ENCODE measurements around the gene FABP3.

The FABP3 gene

DNA sequence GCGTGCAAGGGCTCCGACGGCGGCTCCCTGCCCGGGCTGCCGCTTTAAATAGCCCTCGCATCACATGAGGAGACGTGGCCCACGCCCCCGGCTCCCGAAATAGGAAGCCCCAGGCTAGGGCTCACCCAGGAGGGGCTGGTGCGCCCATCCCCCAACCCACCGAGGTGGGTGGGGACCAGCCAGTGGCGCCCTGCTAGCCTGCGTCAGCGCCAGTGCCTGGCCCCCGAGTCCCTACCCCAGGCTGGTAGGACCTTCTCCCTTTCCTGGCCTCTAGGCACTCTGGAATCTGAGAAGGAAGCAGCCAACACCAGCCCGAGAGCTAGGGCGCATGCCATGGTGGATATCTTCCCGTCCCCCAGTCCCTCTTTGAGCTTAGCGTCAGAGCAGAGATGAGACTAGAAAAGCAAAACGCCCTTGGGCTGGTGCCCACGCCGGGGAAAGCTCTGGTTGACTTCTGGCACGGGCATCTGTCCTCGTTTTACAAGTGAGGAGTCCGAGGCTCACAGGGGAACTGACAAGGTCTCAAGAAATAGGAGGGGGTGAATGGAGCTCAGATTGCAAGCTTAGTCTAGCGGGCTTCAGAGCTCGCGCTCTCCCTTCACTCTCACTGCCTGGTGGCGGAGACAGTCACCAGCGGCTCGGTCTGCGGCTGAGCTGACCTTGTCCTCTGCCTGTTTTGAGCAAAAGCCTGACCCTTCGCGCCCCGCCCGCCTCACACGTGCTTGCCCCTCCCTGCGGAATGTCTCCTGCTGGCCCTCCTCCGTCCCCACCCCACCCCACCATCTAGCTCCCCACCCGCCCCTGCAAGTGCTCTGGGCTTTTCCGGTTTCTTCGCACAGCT lies at the start of gene FABP3:
FABP3 (minus strand) TSS at position 21 of the 841 bp plus-strand sequence. CDS start 62 bp downstream, outside the sequence.
- no peak for DNase-seq (ENCODE audit: low spot score in 2 of 2)
- peak; percentile 70 for ATAC-seq
- Mint-ChIP-seq H3K9me3 (no peaks in the 10 kb centered on the region), H3K4me1 (peaks cover 26% of the 10 kb centered on the region), H3K36me3 (no peaks in the 10 kb centered on the region), H3K27ac (peak within 1 kb of the TSS; percentile 7), H3K4me3 (peak within 1 kb of the TSS; percentile 75)

DNA sequence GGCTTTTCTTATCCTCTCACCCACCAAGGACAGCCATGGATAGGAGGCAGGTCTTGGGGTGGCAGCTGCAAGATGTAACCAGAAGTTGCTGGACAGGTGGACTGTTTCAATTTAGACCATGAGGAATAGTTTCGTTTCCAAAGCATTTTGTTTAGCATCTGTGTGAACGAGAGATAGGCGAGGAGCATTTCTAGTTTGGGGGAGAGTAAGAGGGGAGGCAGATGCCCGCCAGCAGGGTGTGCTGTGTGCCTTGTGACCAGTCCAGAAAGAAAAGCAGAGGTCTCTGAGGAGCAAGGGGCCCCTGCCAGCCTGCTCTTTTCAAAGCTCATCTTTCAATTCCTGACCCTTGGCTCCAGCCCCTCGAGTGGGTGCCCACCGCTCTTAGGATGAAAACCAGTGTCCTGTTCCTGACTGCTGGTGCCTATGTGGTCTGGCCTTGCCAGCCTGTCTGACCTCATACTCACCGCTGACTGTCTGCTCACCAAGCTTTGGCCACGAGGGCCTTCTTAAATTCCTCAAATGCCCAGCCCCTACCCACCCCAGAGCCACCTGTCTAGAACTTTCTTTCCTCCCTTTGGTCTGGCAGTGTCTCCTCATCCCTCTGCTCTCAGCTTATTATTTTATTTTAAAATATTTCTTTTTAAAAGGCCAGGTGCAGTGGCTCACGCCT lies 48.6 kb upstream of the FABP3 start:
- Mint-ChIP-seq H3K27ac (no peak overlapping the region), H3K4me3 (no peak overlapping the region), H3K36me3 (no peaks in the 10 kb centered on the region), H3K4me1 (peaks cover 10% of the 10 kb centered on the region), H3K9me3 (no peaks in the 10 kb centered on the region)
- DNase-seq (ENCODE audit: low spot score in 2 of 2) = no peak
- no peak for ATAC-seq

DNA sequence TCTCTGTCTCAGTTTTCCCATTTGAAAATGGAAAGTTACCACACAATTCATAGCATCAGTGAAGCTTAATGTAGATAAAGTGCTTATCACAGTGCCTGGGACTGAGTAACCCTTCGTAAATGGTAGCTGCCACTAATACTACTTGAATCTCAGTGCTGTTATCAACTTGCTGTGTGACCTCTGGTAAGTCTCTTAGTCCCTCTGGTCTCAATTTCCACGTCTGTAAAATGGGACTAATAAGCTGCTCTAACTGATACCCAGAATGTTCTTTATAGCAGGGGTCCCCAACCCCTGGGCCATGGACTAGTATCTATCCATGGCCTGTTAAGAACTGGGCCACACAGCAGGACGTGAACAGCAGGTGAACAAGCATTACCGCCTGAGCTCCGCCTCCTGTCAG lies 47.8 kb upstream of the FABP3 start:
- no peak overlapping the region for H3K27ac Mint-ChIP-seq
- H3K4me1 Mint-ChIP-seq = peaks cover 10% of the 10 kb centered on the region
- no peaks in the 10 kb centered on the region for H3K36me3 Mint-ChIP-seq
- no peak for DNase-seq (ENCODE audit: low spot score in 2 of 2)
- no peak overlapping the region for H3K4me3 Mint-ChIP-seq
- H3K9me3 Mint-ChIP-seq = no peaks in the 10 kb centered on the region
- no peak for ATAC-seq

DNA sequence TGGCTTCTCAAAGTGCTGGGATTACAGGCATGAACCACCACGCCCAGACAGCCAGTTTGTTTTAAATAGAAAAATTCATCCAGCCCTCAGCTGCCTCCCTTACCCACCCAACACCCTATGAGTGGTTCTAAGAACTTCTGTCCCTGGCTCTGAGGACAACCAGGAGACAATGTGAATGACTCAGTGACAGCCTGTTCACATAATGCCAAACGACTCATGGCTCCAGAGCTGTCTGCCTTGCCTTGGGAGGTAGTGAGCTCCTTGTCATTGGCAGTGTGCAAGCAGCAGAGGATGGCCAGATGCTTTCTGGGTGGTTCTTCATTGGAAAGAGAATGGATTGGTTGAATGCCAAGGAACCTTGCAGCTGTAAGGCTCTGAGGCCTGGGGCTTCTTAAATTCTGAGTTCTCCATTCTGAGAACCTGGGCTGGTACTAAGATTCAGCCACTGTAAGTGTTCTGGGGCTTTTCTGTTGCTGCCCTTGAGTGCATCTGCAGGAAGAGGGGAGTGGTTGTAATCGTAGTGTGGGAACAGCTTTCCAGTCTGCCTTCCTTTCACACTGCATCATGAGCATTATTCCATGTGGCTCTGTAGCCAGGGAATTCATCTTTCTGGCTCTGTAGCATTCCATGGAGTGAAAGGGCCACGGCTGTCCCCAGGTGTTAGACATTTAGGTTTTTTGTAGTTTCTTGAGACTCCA lies 45.9 kb upstream of the FABP3 start:
- peaks cover 13% of the 10 kb centered on the region for H3K4me1 Mint-ChIP-seq
- H3K36me3 Mint-ChIP-seq = no peaks in the 10 kb centered on the region
- no peak overlapping the region for H3K4me3 Mint-ChIP-seq
- ATAC-seq = no peak
- H3K27ac Mint-ChIP-seq = no peak overlapping the region
- DNase-seq (ENCODE audit: low spot score in 2 of 2) = no peak
- H3K9me3 Mint-ChIP-seq = no peaks in the 10 kb centered on the region

DNA sequence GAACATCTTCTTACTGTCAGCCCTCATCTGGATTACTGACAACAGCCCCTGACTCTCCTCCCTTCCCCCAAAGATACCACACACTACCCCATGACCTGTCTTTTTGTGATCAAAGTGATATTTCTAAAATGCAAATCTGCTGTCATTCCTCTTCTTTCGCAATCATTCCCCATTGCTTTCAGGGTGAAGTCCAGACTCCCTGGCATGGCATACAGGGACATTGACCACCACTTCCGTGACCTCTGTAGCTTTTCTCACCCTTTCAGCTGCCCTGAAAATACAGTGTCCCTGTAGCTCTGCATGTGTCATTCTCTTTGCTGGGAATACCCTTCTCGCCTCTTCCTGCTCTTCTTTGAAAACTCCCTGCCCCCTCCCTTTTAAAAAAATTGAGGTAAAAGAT lies 44.3 kb upstream of the FABP3 start:
- Mint-ChIP-seq H3K9me3 (no peaks in the 10 kb centered on the region), H3K27ac (no peak overlapping the region), H3K36me3 (no peaks in the 10 kb centered on the region), H3K4me1 (peaks cover 12% of the 10 kb centered on the region), H3K4me3 (no peak overlapping the region)
- no peak for ATAC-seq
- DNase-seq (ENCODE audit: low spot score in 2 of 2) = no peak

DNA sequence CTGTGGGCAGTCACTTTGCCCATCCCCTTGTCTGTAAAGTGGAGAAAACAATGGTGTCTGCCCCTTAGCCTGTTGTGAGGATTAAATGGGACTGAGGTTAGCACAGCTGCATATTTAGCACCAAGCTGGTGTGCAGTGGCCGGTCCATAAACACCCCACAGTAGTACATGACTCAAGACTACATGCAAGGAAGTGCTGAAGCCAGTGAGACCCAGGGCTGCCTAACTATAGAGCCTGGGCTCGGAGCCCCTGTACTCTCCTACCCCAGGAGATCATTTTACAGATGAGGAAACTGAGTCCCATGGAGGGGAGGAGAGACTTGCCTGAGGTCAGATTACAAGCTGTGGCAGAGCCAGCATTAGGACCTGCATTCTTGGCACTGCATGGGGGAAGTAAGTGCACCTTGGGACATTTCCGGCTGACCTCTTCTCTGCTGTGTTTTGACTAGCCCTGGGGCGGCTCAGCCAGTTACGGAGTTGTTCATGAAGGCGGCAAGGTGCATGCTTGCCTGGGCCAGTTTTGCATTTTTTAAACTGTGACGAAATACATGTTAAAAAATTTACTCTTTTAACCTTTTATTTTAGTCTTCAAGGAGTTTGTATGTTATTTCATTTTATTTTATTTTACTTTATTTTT lies 43.3 kb upstream of the FABP3 start:
- no peak overlapping the region for H3K27ac Mint-ChIP-seq
- no peak overlapping the region for H3K4me3 Mint-ChIP-seq
- DNase-seq (ENCODE audit: low spot score in 2 of 2) (no peak), ATAC-seq (no peak)
- no peaks in the 10 kb centered on the region for H3K9me3 Mint-ChIP-seq
- H3K4me1 Mint-ChIP-seq = peaks cover 18% of the 10 kb centered on the region
- H3K36me3 Mint-ChIP-seq = no peaks in the 10 kb centered on the region

DNA sequence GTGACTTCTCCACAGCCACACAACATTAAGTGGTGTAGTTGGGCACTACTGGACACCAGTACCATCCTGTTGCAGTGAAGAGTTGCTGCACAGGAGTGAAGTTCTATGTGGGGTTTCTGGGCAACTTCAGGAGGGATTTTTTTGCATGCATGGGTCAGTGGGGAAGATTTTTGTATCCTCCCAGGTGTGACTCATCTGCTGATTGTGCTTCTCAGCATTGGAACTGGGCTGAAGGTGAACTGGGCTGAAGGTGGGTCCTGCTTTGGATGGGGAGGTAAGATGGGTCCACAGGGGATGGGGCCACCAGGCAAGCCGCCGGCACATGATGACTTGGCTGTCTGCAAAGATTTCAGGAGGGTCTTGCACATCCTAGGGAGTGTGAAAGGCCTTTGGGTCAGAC lies 42.8 kb upstream of the FABP3 start:
- ATAC-seq (no peak), DNase-seq (ENCODE audit: low spot score in 2 of 2) (no peak)
- H3K27ac Mint-ChIP-seq = no peak overlapping the region

DNA sequence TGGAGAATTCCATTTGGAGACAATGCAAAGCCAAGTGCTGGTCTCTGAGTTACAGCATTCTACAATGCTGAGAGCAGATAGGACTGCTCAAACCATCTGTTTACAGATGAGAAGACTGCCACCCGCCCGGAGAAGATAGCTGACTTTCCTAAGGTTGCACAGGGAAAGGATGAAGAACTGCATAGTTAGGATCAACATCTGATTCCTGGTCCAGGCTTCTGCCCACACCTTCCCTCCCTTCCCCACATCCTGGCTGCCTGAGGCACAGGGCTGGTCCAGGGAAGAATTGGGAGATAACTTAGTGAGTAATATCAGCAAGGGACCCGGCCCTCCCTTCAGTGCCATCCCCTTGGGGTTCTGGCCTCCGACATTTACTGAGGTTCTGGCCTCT lies 42.1 kb upstream of the FABP3 start:
- Mint-ChIP-seq H3K9me3 (no peaks in the 10 kb centered on the region), H3K4me3 (no peak overlapping the region)

More for the DNA sequence above, 42.8 kb upstream of the FABP3 start:
- Mint-ChIP-seq H3K9me3 (no peaks in the 10 kb centered on the region), H3K4me3 (no peak overlapping the region), H3K4me1 (peaks cover 21% of the 10 kb centered on the region), H3K36me3 (no peaks in the 10 kb centered on the region)

DNA sequence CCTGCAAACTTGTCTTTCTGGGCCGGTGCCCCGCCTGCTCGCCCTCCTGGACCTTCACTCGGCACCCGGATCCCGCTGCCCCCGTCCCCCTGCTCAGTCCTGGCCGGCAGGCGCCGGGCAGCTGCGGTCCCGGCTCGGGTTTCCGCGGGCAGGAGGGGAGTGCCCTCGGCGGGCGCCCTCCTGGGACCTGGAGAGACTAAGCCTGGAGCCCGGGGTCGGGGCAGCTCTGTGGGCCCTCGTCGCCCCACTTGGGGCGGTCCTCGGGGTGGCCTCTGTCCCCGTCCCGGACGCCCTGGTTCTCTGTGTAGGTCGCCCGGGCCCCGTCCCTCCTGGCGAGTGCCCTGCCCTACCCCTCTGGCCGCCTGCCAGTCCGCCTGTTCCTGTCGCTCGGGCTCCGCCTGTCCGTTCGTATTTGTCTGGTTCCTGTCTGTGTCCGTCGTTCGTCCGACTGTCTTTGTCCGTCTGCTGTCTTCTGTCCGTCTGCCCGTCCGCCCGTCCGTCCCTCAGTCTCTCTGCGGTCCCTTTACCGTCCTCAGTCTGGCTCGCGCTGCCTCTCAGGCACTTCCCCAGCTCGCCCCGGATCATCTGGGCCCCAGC lies 40.6 kb upstream of the FABP3 start:
- Mint-ChIP-seq H3K36me3 (no peaks in the 10 kb centered on the region), H3K27ac (peak overlapping the region; percentile 30), H3K4me1 (peaks cover 21% of the 10 kb centered on the region), H3K4me3 (peak overlapping the region; percentile 83), H3K9me3 (no peaks in the 10 kb centered on the region)
- DNase-seq (ENCODE audit: low spot score in 2 of 2) (peak; percentile 15 to 65), ATAC-seq (peak; percentile 57)

More for the DNA sequence above, 42.1 kb upstream of the FABP3 start:
- no peaks in the 10 kb centered on the region for H3K36me3 Mint-ChIP-seq
- H3K4me1 Mint-ChIP-seq = peaks cover 21% of the 10 kb centered on the region
- no peak for ATAC-seq
- DNase-seq (ENCODE audit: low spot score in 2 of 2) = no peak
- H3K27ac Mint-ChIP-seq = no peak overlapping the region

DNA sequence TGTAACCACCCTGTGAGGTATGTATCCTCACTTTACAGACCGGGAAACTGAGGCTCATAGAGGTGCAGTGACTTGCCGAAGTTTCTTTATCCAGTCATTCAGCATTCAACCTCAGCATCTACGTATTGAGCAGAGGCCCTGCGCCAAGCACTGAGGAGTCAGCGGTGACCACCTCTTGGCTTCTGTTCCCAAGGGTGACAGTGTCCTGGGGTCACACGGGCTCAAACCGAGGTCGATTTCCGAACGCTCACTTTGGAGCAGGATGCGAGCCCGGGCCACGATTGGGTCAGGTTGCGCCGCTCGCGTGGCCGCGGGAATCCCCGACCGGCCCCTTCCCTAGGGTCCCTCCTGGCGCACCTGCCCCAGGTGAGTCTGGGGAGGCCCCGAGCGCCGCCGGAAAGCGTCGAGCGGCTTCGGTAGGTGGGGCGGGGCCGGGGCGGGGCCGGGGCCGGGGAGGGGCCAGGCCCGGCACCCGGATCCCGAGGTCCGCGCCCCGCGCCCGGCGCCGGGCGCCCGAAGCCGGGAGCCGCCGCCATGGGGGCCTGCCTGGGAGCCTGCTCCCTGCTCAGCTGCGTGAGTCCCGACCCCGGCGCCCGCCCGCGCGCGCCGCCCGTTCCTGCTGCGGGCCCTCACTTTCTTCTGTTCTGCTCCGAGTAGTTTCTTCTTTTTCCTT lies 40.0 kb upstream of the FABP3 start, which contains the start of gene SERINC2:
SERINC2 (plus strand) TSS at position 482 of the 673 bp plus-strand sequence; CDS start at position 535, 53 bp downstream.
- peak; percentile 55 for ATAC-seq
- H3K36me3 Mint-ChIP-seq = no peaks in the 10 kb centered on the region
- peaks cover 21% of the 10 kb centered on the region for H3K4me1 Mint-ChIP-seq
- peak within 1 kb of the TSS; percentile 30 for H3K27ac Mint-ChIP-seq
- H3K4me3 Mint-ChIP-seq = peak within 1 kb of the TSS; percentile 83
- no peaks in the 10 kb centered on the region for H3K9me3 Mint-ChIP-seq
- DNase-seq (ENCODE audit: low spot score in 2 of 2) = no peak

DNA sequence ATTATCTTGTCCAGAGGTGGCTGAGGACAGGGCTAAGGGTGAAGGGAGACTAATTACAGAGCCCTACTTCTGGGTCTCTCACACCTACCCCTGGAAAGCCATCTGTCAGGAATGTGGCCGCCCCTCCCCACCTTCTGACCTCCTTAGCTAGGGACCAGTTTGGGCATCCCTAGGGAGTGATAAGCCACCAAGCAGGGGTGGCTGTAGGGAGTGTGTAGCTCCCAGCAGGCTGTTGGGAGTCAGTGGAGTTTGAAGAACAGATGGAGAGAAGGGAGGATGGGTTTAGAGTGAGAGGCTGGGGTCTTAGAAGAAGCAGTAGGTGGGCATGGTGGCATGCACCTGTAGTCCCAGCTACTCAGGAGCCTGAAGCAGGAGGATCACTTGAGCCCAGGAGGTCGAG lies 39.3 kb upstream of the FABP3 start:
- peaks cover 21% of the 10 kb centered on the region for H3K4me1 Mint-ChIP-seq
- no peak for ATAC-seq
- no peak for DNase-seq (ENCODE audit: low spot score in 2 of 2)
- peak overlapping the region; percentile 83 for H3K4me3 Mint-ChIP-seq
- no peak overlapping the region for H3K27ac Mint-ChIP-seq
- no peaks in the 10 kb centered on the region for H3K9me3 Mint-ChIP-seq
- H3K36me3 Mint-ChIP-seq = no peaks in the 10 kb centered on the region

DNA sequence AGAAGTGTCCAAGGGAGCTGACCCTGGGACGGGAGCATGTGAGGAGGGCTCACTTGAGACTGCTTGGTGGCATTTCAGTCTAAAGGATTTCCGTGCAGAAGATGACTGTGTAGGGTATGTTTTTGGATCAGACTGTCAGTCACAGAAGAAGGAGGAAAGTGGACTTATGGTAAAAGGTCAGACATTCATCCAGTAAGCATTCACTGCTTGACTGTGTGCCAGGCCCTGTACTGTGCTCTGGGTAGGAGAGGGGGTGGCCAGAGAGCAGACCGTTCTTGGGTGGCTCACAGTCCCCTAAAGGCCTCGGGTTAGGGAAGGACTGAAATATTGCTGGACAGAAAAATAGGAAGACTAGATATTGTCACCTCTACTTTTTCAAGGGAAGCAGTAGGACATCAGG lies 38.0 kb upstream of the FABP3 start:
- Mint-ChIP-seq H3K4me3 (no peak overlapping the region), H3K27ac (no peak overlapping the region), H3K4me1 (peaks cover 21% of the 10 kb centered on the region), H3K36me3 (no peaks in the 10 kb centered on the region), H3K9me3 (no peaks in the 10 kb centered on the region)
- DNase-seq (ENCODE audit: low spot score in 2 of 2) (no peak), ATAC-seq (no peak)

DNA sequence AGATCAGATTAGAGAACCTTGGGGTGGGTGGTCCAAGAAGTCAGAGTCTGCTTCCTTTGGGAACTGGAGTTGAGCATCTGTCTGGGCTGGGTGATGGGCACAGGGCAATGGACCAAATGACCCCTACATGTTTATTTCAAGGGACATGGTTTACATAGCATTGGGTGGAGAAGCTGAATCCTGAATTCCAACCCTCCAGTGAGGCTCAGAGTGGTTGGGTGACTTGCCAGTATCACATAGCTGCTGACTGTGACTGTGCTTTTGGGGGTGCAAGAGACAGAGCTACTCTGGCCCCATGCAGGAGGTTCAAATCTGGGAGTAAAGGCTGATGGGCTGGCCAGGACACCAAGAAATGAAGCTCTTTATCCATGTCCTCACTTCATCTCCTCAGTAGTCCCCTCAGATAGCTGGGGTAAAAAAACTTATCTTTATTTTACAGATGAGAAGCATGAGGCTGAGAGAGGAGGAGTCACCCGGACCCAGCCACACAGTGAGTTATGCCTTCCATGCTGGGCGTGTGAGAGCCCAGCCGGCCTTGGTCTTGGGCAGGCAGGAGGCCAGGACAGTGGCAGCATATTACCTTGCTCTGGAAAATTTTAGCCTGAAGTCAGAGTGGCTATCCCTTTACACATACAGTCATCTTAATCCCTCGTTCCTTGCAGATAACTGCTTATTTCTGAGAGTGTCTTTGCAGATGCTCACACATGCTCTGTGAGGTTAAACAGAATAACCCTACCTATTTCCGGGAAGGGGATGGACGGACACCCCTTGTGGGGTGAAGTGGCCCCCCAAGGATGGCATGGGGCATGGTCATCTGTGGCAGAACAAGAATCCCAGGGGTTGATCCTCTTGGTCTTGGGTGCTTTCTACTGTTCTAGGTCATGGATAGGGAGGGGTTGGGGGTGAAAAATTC lies 37.3 kb upstream of the FABP3 start:
- no peaks in the 10 kb centered on the region for H3K9me3 Mint-ChIP-seq
- H3K27ac Mint-ChIP-seq = no peak overlapping the region
- ATAC-seq (no peak), DNase-seq (ENCODE audit: low spot score in 2 of 2) (no peak)
- peaks cover 21% of the 10 kb centered on the region for H3K4me1 Mint-ChIP-seq
- H3K4me3 Mint-ChIP-seq = no peak overlapping the region
- no peaks in the 10 kb centered on the region for H3K36me3 Mint-ChIP-seq

Data from stimulated activated effector memory CD8-positive, alpha-beta T cell treated with anti-CD3 and anti-CD28 coated beads, Interleukin-12 subunit alpha, Interleukin-12 subunit beta, amount 100 ng/mL, for 72 hours (primary cell).